Osteocyte (in vitro differentiated cells): ENCODE results near the gene VGLL2. TPM values are rescaled to one million over a fixed set of nuclear protein-coding genes. Genes with fewer than 3 reads are reported as not detected.

ENCODE experiments used
- DNase-seq: peaks from one replicate; pipeline ENCODE4 v3.0.0; 2021; ENCODE audit warnings: mixed read lengths; ENCODE audit not compliant: unreplicated experiment; ENCODE audit errors: extremely low spot score
- H3K27ac Mint-ChIP-seq: one replicate; pipeline ENCODE4 v1.8.0; 2021; ENCODE audit warnings: mild to moderate bottlenecking, mixed read lengths; ENCODE audit not compliant: unreplicated experiment
- H3K27me3 Mint-ChIP-seq: one replicate; pipeline ENCODE4 v1.8.0; 2021; ENCODE audit warnings: mixed read lengths; ENCODE audit not compliant: unreplicated experiment
- H3K36me3 Mint-ChIP-seq: one replicate; pipeline ENCODE4 v1.8.0; 2021; ENCODE audit warnings: mixed read lengths; ENCODE audit not compliant: unreplicated experiment
- H3K4me1 Mint-ChIP-seq: one replicate; pipeline ENCODE4 v1.8.0; 2021; ENCODE audit warnings: mixed read lengths; ENCODE audit not compliant: unreplicated experiment
- H3K4me3 Mint-ChIP-seq: one replicate; pipeline ENCODE4 v1.8.0; 2021; ENCODE audit warnings: mild to moderate bottlenecking, moderate library complexity, mixed read lengths; ENCODE audit not compliant: unreplicated experiment
- H3K9me3 Mint-ChIP-seq: one replicate; pipeline ENCODE4 v1.8.0; 2021; ENCODE audit warnings: mixed read lengths; ENCODE audit not compliant: unreplicated experiment
- total RNA-seq: library from RNA; stranded (reverse); gene quantifications from 2 replicates; pipeline ENCODE4 v1.2.1, GENCODE V29; 2021
- TF ChIP-seq, protein P1 (sequence below): fragments of 200-600 bp; sonication (generic); IDR thresholded peaks from 2 replicates; pipeline ENCODE4 v1.5.0; 2021; ENCODE audit warnings: antibody characterized with exemption, mild to moderate bottlenecking, moderate library complexity

VGLL2 gene
- total RNA-seq, 1 donor from 2014 or later, result not detected

DNA sequence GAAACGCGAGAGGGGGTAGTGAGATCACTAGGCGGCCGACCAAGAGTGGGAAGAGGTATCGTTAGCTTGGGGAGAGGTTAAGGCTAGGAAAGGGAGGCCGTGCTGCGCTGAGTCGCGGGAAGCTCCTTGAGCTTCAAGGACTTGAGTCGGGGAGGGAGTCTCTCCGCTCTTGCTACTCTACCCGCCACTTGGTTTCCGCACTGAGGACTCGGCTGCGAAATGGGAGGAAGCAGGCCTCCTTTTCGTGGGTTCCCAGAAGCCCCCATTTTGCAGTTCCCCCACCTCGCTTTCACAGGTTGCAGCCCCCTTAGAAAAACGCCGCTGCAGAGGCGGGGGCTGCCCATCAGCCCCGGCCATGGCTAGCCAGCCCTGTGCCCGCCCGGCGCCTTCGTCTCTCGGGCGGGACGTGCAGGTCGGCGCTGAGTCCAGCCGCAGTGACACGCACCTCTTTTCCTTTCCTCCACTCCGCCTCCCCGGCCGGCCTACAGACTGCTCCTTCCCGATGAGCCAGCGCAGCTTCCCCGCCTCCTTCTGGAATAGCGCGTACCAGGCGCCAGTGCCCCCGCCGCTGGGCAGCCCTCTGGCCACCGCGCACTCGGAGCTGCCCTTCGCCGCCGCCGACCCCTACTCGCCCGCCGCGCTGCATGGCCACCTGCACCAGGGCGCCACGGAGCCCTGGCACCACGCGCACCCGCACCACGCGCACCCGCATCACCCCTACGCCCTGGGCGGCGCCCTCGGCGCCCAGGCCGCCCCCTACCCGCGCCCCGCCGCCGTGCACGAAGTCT is 4.9 kb downstream of the VGLL2 start:
- no peak for DNase-seq
- peaks cover 90% of the 10 kb centered on the region for H3K27me3 Mint-ChIP-seq
- H3K27ac Mint-ChIP-seq, result no peak overlapping the region
- H3K9me3 Mint-ChIP-seq, result no peaks in the 10 kb centered on the region
- TF ChIP-seq, protein P1, sequence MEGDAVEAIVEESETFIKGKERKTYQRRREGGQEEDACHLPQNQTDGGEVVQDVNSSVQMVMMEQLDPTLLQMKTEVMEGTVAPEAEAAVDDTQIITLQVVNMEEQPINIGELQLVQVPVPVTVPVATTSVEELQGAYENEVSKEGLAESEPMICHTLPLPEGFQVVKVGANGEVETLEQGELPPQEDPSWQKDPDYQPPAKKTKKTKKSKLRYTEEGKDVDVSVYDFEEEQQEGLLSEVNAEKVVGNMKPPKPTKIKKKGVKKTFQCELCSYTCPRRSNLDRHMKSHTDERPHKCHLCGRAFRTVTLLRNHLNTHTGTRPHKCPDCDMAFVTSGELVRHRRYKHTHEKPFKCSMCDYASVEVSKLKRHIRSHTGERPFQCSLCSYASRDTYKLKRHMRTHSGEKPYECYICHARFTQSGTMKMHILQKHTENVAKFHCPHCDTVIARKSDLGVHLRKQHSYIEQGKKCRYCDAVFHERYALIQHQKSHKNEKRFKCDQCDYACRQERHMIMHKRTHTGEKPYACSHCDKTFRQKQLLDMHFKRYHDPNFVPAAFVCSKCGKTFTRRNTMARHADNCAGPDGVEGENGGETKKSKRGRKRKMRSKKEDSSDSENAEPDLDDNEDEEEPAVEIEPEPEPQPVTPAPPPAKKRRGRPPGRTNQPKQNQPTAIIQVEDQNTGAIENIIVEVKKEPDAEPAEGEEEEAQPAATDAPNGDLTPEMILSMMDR, result no peak
- peaks cover 14% of the 10 kb centered on the region for H3K4me1 Mint-ChIP-seq
- H3K36me3 Mint-ChIP-seq, result no peaks in the 10 kb centered on the region
- H3K4me3 Mint-ChIP-seq, result peak overlapping the region; percentile 35

DNA sequence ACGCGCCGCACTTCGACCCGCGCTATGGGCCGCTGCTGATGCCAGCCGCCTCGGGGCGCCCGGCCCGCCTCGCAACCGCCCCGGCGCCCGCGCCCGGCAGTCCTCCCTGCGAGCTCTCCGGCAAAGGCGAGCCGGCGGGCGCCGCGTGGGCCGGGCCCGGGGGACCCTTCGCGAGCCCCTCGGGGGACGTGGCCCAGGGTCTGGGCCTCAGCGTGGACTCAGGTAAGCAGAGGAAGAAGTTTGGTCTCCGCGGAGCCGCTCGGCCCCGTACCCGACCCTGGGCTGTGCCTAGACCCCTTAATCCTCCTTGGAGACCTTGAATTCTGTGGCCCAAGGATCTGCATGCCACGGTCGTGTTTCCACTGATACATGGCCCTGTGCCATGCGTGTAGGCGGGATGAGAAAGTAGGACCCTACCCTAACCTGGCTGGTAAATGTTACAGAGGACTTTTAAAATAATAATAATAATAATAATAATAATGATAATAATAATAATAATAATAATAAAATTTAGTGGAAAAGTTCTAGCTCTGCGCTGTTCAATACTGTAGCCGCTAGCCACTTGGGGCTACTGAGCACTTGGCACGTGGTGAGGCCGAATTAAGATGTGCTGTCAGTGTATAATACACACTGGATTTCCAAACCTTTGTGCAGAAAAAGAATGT is 5.6 kb downstream of the VGLL2 start:
- TF ChIP-seq, protein P1, result no peak

GRCh38 chr6:117272032-117272866 is 6.9 kb downstream of the VGLL2 start:
- H3K27ac Mint-ChIP-seq, result no peak overlapping the region
- peaks cover 84% of the 10 kb centered on the region for H3K27me3 Mint-ChIP-seq
- peaks cover 5% of the 10 kb centered on the region for H3K4me1 Mint-ChIP-seq
- DNase-seq, result no peak
- TF ChIP-seq, protein P1, result no peak
- H3K9me3 Mint-ChIP-seq, result no peaks in the 10 kb centered on the region
- H3K4me3 Mint-ChIP-seq, result no peak overlapping the region
- H3K36me3 Mint-ChIP-seq, result no peaks in the 10 kb centered on the region

More for the DNA sequence above, 5.6 kb downstream of the VGLL2 start:
- peaks cover 91% of the 10 kb centered on the region for H3K27me3 Mint-ChIP-seq
- no peak for DNase-seq
- H3K4me1 Mint-ChIP-seq, result peaks cover 10% of the 10 kb centered on the region
- no peak overlapping the region for H3K27ac Mint-ChIP-seq
- H3K36me3 Mint-ChIP-seq, result no peaks in the 10 kb centered on the region
- H3K9me3 Mint-ChIP-seq, result no peaks in the 10 kb centered on the region
- H3K4me3 Mint-ChIP-seq, result no peak overlapping the region

GRCh38 chr6:117272891-117273290 is 7.5 kb downstream of the VGLL2 start:
- TF ChIP-seq, protein P1, result no peak
- H3K4me3 Mint-ChIP-seq, result no peak overlapping the region
- no peak overlapping the region for H3K27ac Mint-ChIP-seq
- peaks cover 5% of the 10 kb centered on the region for H3K4me1 Mint-ChIP-seq
- H3K9me3 Mint-ChIP-seq, result no peaks in the 10 kb centered on the region
- no peaks in the 10 kb centered on the region for H3K36me3 Mint-ChIP-seq
- H3K27me3 Mint-ChIP-seq, result peaks cover 77% of the 10 kb centered on the region
- DNase-seq, result no peak
